Liver (tissue), 9 donors: ENCODE measurements around the gene ANKRD13B. TPM values are rescaled to one million over a fixed set of nuclear protein-coding genes. Genes with fewer than 3 reads are reported as not detected.

Experiments
- DNase-seq: peaks from one replicate; pipeline ENCODE4 v3.0.0-alpha.2; 2017; ENCODE audit warnings: low spot score
- H3K27ac ChIP-seq, 2 donors: one replicate each; pipeline ENCODE4 v1.7.0; 2013; ENCODE audit warnings: inconsistent platforms in 2 of 2, low read length in 2 of 2, control low read depth in 1 of 2, low read depth in 1 of 2, mild to moderate bottlenecking in 1 of 2
- H3K27me3 ChIP-seq, 4 donors: one replicate each; pipeline versions ENCODE4 v1.6.1 to v1.7.0; 2013; ENCODE audit warnings: low read length in 3 of 4, inconsistent platforms in 1 of 4, mild to moderate bottlenecking in 1 of 4, moderate library complexity in 1 of 4; ENCODE audit not compliant: control insufficient read depth in 4 of 4, insufficient read depth in 4 of 4
- H3K36me3 ChIP-seq, 4 donors: one replicate each; pipeline versions ENCODE4 v1.6.1 to v1.7.0; 2013; ENCODE audit warnings: low read length in 3 of 4, mild to moderate bottlenecking in 3 of 4, low read depth in 1 of 4, moderate library complexity in 1 of 4; ENCODE audit not compliant: control insufficient read depth in 4 of 4, insufficient read depth in 3 of 4
- H3K4me1 ChIP-seq, 4 donors: one replicate each; pipeline versions ENCODE4 v1.6.1 to v1.7.0; 2013; ENCODE audit warnings: low read length in 3 of 4, mild to moderate bottlenecking in 3 of 4, moderate library complexity in 1 of 4; ENCODE audit not compliant: control insufficient read depth in 4 of 4, insufficient read depth in 4 of 4
- H3K4me3 ChIP-seq, 3 donors: one replicate each; pipeline versions ENCODE4 v1.6.1 to v1.7.0; 2013; ENCODE audit warnings: low read length in 3 of 3, control low read depth in 1 of 3, low read depth in 1 of 3, mild to moderate bottlenecking in 1 of 3
- H3K9ac ChIP-seq, 2 donors: one replicate each; pipeline ENCODE4 v1.7.0; 2013; ENCODE audit warnings: low read length in 2 of 2, mild to moderate bottlenecking in 2 of 2, moderate library complexity in 2 of 2, control low read depth in 1 of 2, low read depth in 1 of 2
- H3K9me3 ChIP-seq, 4 donors: one replicate each; pipeline versions ENCODE4 v1.6.1 to v1.7.0; 2013; ENCODE audit warnings: low read length in 3 of 4; ENCODE audit not compliant: control insufficient read depth in 4 of 4
- CTCF ChIP-seq: fragments of 150-350 bp; IDR thresholded peaks from 2 replicates; pipeline ENCODE4 v1.5.1; 2017; ENCODE audit warnings: improper control_type of control experiment, low read depth, low read length; ENCODE audit not compliant: missing input control
- EGR1 ChIP-seq, 2 donors: IDR thresholded peaks; 2 replicates each; pipeline ENCODE4 v1.6.1; 2016 to 2018; ENCODE audit warnings: antibody characterized with exemption in 2 of 2, low read depth in 2 of 2
- FOXA1 ChIP-seq: IDR thresholded peaks from 2 replicates; pipeline ENCODE4 v1.6.1; 2016; ENCODE audit warnings: antibody characterized with exemption
- FOXA2 ChIP-seq: IDR thresholded peaks from 2 replicates; pipeline ENCODE4 v1.6.1; 2016; ENCODE audit warnings: antibody characterized with exemption
- GABPA ChIP-seq, 2 donors: IDR thresholded peaks in 1 of 2; conservative IDR thresholded peaks in 1 of 2; 2 replicates each; pipeline ENCODE4 v1.6.1; 2016; ENCODE audit warnings: antibody characterized with exemption in 2 of 2, mild to moderate bottlenecking in 1 of 2, moderate library complexity in 1 of 2
- HNF4A ChIP-seq, 2 donors: conservative IDR thresholded peaks; 2 replicates each; pipeline ENCODE4 v1.6.1; 2016; ENCODE audit warnings: antibody characterized with exemption in 2 of 2, mild to moderate bottlenecking in 2 of 2
- HNF4G ChIP-seq: IDR thresholded peaks from 2 replicates; pipeline ENCODE4 v1.6.1; 2016; ENCODE audit warnings: antibody characterized with exemption
- JUND ChIP-seq, 2 donors: IDR thresholded peaks; 2 replicates each; pipeline ENCODE4 v1.6.1; 2016; ENCODE audit warnings: antibody characterized with exemption in 2 of 2
- NR2F2 ChIP-seq: IDR thresholded peaks from 2 replicates; pipeline ENCODE4 v1.6.1; 2016; ENCODE audit warnings: antibody characterized with exemption
- RAD21 ChIP-seq, 2 donors: IDR thresholded peaks; 2 replicates each; pipeline ENCODE4 v1.6.1; 2016; ENCODE audit warnings: antibody characterized with exemption in 2 of 2, mild to moderate bottlenecking in 2 of 2
- RXRA ChIP-seq, 2 donors: IDR thresholded peaks; 2 replicates each; pipeline ENCODE4 v1.6.1; 2017 to 2018; ENCODE audit warnings: antibody characterized with exemption in 2 of 2, mild to moderate bottlenecking in 1 of 2
- SP1 ChIP-seq: IDR thresholded peaks from 2 replicates; pipeline ENCODE4 v1.6.1; 2018; ENCODE audit warnings: antibody characterized with exemption, mild to moderate bottlenecking
- TAF1 ChIP-seq: conservative IDR thresholded peaks from 2 replicates; pipeline ENCODE4 v1.6.1; 2016; ENCODE audit warnings: antibody characterized with exemption, mild to moderate bottlenecking
- YY1 ChIP-seq: IDR thresholded peaks from 2 replicates; pipeline ENCODE4 v1.6.1; 2016; ENCODE audit warnings: antibody characterized with exemption, mild to moderate bottlenecking
- ZBTB33 ChIP-seq: IDR thresholded peaks from 2 replicates; pipeline ENCODE4 v1.6.1; 2016; ENCODE audit warnings: antibody characterized with exemption
- WGBS: extraction: QIAGEN DNeasy Blood & Tissue Kit; methylation state at CpG from one replicate; pipeline ENCODE4 v1.1.7; 2013; 5-methylcytosine and 5-hydroxymethylcytosine counted together
- polyA plus RNA-seq, 2 donors: library from polyadenylated mRNA; stranded (reverse) in 1 of 2; unstranded in 1 of 2; fragments of 200-250 nt in 1 of 2; fragments of >200 nt in 1 of 2; fragmentation: Nextera tagmentation in 1 of 2; extraction: Ambion mirVana in 1 of 2; gene quantifications; one replicate each; pipeline versions ENCODE4 v1.2.1 to v1.2.3, GENCODE V29; 2013 to 2015
- total RNA-seq, 2 donors: library from RNA; depleted of rRNA; stranded (reverse); fragments of >200 nt; gene quantifications; one replicate each; pipeline ENCODE4 v1.2.3, GENCODE V29; 2014
- TF ChIP-seq, protein P1 (sequence below): IDR thresholded peaks from 2 replicates; pipeline ENCODE4 v1.6.1; 2016; ENCODE audit warnings: antibody characterized with exemption
- TF ChIP-seq, protein P2 (sequence below): IDR thresholded peaks from 2 replicates; pipeline ENCODE4 v1.6.1; 2016; ENCODE audit warnings: antibody characterized with exemption
- TF ChIP-seq, protein P3 (sequence below): IDR thresholded peaks from 2 replicates; pipeline ENCODE4 v1.6.1; 2016; ENCODE audit warnings: antibody characterized with exemption, mild to moderate bottlenecking
- donor health status: healthy.
- donor health status: healthy.
- donor health status: healthy.
- donor health status: healthy.
- donor health status: healthy.

The ANKRD13B gene
- total and polyA plus RNA-seq, 4 donors: 0.06 to 1.6 (median 0.51) TPM

DNA sequence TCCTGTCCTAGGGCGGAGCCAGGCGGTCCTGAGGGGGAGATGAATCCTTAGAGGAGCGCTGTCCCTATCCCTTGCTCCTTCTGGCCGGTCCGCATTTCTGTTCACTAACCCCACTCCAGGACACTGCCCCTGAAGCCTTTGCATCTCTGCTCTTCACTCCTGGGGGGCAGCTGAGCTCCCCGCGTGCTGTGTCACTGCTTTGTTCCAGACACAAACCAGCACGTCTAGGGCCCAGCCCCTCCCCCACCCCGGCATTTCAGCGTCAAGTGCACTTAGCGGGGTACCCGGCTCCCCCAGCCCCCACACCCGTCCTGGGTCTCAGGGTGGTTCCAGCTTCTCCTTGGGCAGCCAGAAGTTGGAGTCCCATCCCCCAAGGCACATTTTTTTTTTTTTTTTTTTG, 20.9 kb downstream of the ANKRD13B start:
- Histone ChIP-seq H3K4me1 (peaks cover 19 to 51% (median 38%) of the 10 kb centered on the region in 4 donors), H3K27me3 (peaks cover 0 to 10% (median 1%) of the 10 kb centered on the region in 4 donors), H3K27ac (no peak overlapping the region), H3K36me3 (no peaks in the 10 kb centered on the region), H3K9ac (no peak overlapping the region), H3K4me3 (no peak overlapping the region), H3K9me3 (no peaks in the 10 kb centered on the region)
- WGBS: 12% methylated on average over 13 of the region's 13 CpGs
- no peak for DNase-seq
- no peak for TF ChIP-seq FOXA2

- no peak overlapping the region for H3K4me3 ChIP-seq
Observed at GRCh38 chr17:29614349-29615047, 21.6 kb downstream of the ANKRD13B start.

More at GRCh38 chr17:29614349-29615047, 21.6 kb downstream of the ANKRD13B start:
- Histone ChIP-seq H3K9me3 (no peaks in the 10 kb centered on the region), H3K4me1 (peaks cover 19 to 51% (median 38%) of the 10 kb centered on the region in 4 donors), H3K36me3 (no peaks in the 10 kb centered on the region), H3K27ac (no peak overlapping the region), H3K27me3 (peaks cover 0 to 10% (median 2%) of the 10 kb centered on the region in 4 donors), H3K9ac (no peak overlapping the region)
- TF ChIP-seq RAD21 (IDR thresholded peaks at IDR 0.05) (no peak), HNF4A (conservative IDR thresholded peaks at IDR 0.05) (no peak), TAF1 (no peak), CTCF (no peak), FOXA1 (no peak), HNF4G (no peak), YY1 (no peak), ZBTB33 (no peak), SP1 (no peak), FOXA2 (no peak), GABPA (IDR thresholded peaks at IDR 0.05 in 1 of 2, conservative IDR thresholded peaks at IDR 0.05 in 1 of 2) (no peak), EGR1 (IDR thresholded peaks at IDR 0.05; ENCODE audit: low read depth in 2 of 2) (no peak), JUND (IDR thresholded peaks at IDR 0.05) (no peak), NR2F2 (no peak), RXRA (IDR thresholded peaks at IDR 0.05) (no peak)
- TF ChIP-seq, protein P1, sequence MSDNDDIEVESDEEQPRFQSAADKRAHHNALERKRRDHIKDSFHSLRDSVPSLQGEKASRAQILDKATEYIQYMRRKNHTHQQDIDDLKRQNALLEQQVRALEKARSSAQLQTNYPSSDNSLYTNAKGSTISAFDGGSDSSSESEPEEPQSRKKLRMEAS: no peak
- TF ChIP-seq, protein P2, sequence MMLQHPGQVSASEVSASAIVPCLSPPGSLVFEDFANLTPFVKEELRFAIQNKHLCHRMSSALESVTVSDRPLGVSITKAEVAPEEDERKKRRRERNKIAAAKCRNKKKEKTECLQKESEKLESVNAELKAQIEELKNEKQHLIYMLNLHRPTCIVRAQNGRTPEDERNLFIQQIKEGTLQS: no peak
- TF ChIP-seq, protein P3, sequence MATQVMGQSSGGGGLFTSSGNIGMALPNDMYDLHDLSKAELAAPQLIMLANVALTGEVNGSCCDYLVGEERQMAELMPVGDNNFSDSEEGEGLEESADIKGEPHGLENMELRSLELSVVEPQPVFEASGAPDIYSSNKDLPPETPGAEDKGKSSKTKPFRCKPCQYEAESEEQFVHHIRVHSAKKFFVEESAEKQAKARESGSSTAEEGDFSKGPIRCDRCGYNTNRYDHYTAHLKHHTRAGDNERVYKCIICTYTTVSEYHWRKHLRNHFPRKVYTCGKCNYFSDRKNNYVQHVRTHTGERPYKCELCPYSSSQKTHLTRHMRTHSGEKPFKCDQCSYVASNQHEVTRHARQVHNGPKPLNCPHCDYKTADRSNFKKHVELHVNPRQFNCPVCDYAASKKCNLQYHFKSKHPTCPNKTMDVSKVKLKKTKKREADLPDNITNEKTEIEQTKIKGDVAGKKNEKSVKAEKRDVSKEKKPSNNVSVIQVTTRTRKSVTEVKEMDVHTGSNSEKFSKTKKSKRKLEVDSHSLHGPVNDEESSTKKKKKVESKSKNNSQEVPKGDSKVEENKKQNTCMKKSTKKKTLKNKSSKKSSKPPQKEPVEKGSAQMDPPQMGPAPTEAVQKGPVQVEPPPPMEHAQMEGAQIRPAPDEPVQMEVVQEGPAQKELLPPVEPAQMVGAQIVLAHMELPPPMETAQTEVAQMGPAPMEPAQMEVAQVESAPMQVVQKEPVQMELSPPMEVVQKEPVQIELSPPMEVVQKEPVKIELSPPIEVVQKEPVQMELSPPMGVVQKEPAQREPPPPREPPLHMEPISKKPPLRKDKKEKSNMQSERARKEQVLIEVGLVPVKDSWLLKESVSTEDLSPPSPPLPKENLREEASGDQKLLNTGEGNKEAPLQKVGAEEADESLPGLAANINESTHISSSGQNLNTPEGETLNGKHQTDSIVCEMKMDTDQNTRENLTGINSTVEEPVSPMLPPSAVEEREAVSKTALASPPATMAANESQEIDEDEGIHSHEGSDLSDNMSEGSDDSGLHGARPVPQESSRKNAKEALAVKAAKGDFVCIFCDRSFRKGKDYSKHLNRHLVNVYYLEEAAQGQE: no peak
- WGBS: 43% methylated on average over 16 of the region's 16 CpGs
- no peak for DNase-seq
